HepG2 (cell line): Measurements from ENCODE around the gene SAMSN1. TPM values are rescaled to one million over a fixed set of nuclear protein-coding genes. Genes with fewer than 3 reads are reported as not detected.

Experiments
- ATAC-seq: fragments of 200-7000 bp; cut with Tn5 transposase; 3 replicates; pipeline ENCODE4 v1.9.1; 2020; ENCODE audit warnings: mild to moderate bottlenecking, moderate library complexity
- BruUV-seq: library from RNA; stranded (reverse); fragments of 400-500 nt; replicated peaks from 2 replicates; lab custom pipeline; 2021; lab: Mats Ljungman, UMichigan
- CTCF ChIA-PET: fragments of 300-600 bp; formaldehyde crosslinking; extraction: SDS; loops from one replicate; lab custom pipeline; 2021; ENCODE audit warnings: low total read pairs, inconsistent platforms, low intra/inter-chr PET ratio; lab: Yijun Ruan, JAX
- POLR2A ChIA-PET: fragments of 350-600 bp; sonication (Branson Sonifier 250); formaldehyde crosslinking; loops from one replicate; lab custom pipeline; 2020; ENCODE audit warnings: antibody characterized with exemption, inconsistent platforms; lab: Yijun Ruan, JAX
- DNase-seq: peaks from one replicate; pipeline ENCODE4 v3.0.0-alpha.2; 2015; ENCODE audit warnings: low spot score
- FAIRE-seq: peaks from 3 replicates; lab custom pipeline; 2011; peaks lifted over from hg19 to GRCh38; lab: Jason Lieb, UNC
- H2AFZ ChIP-seq: one replicate; pipeline ENCODE4 v1.6.1; 2011; ENCODE audit warnings: low read length, inconsistent platforms
- H3K27ac ChIP-seq: fragments of 300-600 bp; 3 replicates; pipeline ENCODE4 v1.8.0; 2011; ENCODE audit warnings: mixed run types, mild to moderate bottlenecking, mixed read lengths, low read length, inconsistent platforms; ENCODE audit not compliant: insufficient read depth; ENCODE audit errors: extremely low read length
- H3K27me3 ChIP-seq, 2 experiments: fragments of 200-600 bp in 1 of 2; 2 replicates in 1 of 2; 3 replicates in 1 of 2; pipeline versions ENCODE4 v1.6.0 to v1.8.0; 2011; ENCODE audit warnings: low read length in 2 of 2, mild to moderate bottlenecking in 2 of 2, moderate library complexity in 2 of 2, inconsistent platforms in 1 of 2; ENCODE audit not compliant: insufficient read depth in 2 of 2, control insufficient read depth in 1 of 2
- H3K36me3 ChIP-seq, 2 experiments: fragments of 200-600 bp in 1 of 2; replicated peaks in 1 of 2; 2 replicates in 1 of 2; 3 replicates in 1 of 2; pipeline versions ENCODE4 v1.5.1 to v1.8.0; 2011; ENCODE audit warnings: low read length in 2 of 2, inconsistent platforms in 1 of 2; ENCODE audit not compliant: insufficient read depth in 2 of 2, control insufficient read depth in 1 of 2
- H3K4me1 ChIP-seq: 2 replicates; pipeline ENCODE4 v1.5.1; 2012; ENCODE audit warnings: low read length, inconsistent platforms; ENCODE audit not compliant: insufficient read depth
- H3K4me2 ChIP-seq: 2 replicates; pipeline ENCODE4 v1.6.0; 2011; ENCODE audit warnings: low read depth, low read length, inconsistent platforms
- H3K4me3 ChIP-seq, 3 experiments: fragments of 200-600 bp in 1 of 3; sonication (generic), shearing (Covaris generic) in 1 of 3; replicated peaks in 1 of 3; 2 replicates each; pipeline ENCODE4 v1.5.1; 2011 to 2016; ENCODE audit warnings: low read length in 3 of 3, inconsistent platforms in 2 of 3, low read depth in 2 of 3, mild to moderate bottlenecking in 2 of 3, control low read depth in 1 of 3, mixed read lengths in 1 of 3; ENCODE audit not compliant: insufficient read depth in 1 of 3
- H3K79me2 ChIP-seq: one replicate; pipeline ENCODE4 v1.6.1; 2011; ENCODE audit warnings: low read length, inconsistent platforms; ENCODE audit not compliant: insufficient read depth
- H3K9ac ChIP-seq: 2 replicates; pipeline ENCODE4 v1.6.0; 2011; ENCODE audit warnings: mild to moderate bottlenecking, low read depth, low read length, inconsistent platforms; ENCODE audit not compliant: insufficient read depth
- H3K9me3 ChIP-seq: 2 replicates; pipeline ENCODE4 v1.5.1; 2012; ENCODE audit warnings: mild to moderate bottlenecking, low read length
- H4K20me1 ChIP-seq: 2 replicates; pipeline ENCODE4 v1.6.0; 2011; ENCODE audit warnings: inconsistent platforms, mild to moderate bottlenecking, low read length, moderate library complexity; ENCODE audit not compliant: insufficient read depth
- CENPT ChIP-seq: sonication (generic); formaldehyde crosslinking; IDR thresholded peaks from 2 replicates; pipeline ENCODE4 v1.8.0; 2022; ENCODE audit warnings: low read depth, mild to moderate bottlenecking, moderate library complexity, missing genetic modification reagents
- GRHL1 ChIP-seq: sonication (generic); formaldehyde crosslinking; conservative IDR thresholded peaks from 2 replicates; pipeline ENCODE4 v1.8.0; 2022; ENCODE audit warnings: missing genetic modification reagents
- MXD3 ChIP-seq: IDR thresholded peaks from 2 replicates; pipeline ENCODE4 v1.6.1; 2016; ENCODE audit warnings: mild to moderate bottlenecking, missing biosample characterization, missing genetic modification reagents
- NFATC3 ChIP-seq: sonication (generic); formaldehyde crosslinking; IDR thresholded peaks from 2 replicates; pipeline ENCODE4 v1.5.1; 2020; ENCODE audit warnings: mild to moderate bottlenecking, missing genetic modification reagents
- SYNCRIP ChIP-seq: fragments of 200-400 bp; formaldehyde crosslinking; IDR thresholded peaks from 2 replicates; pipeline ENCODE4 v1.6.1; 2018; ENCODE audit warnings: mild to moderate bottlenecking, low read depth, low read length; ENCODE audit not compliant: insufficient read depth
- ZHX1 ChIP-seq: sonication (generic); formaldehyde crosslinking; IDR thresholded peaks from 2 replicates; pipeline ENCODE4 v1.8.1; 2022; ENCODE audit warnings: low read depth, mild to moderate bottlenecking, missing genetic modification reagents
- ZNF136 ChIP-seq: sonication (generic); formaldehyde crosslinking; IDR thresholded peaks from 2 replicates; pipeline ENCODE4 v1.8.1; 2022; ENCODE audit warnings: low read depth, mild to moderate bottlenecking, moderate library complexity, missing genetic modification reagents
- ZNF501 ChIP-seq: sonication (generic); formaldehyde crosslinking; IDR thresholded peaks from 2 replicates; pipeline ENCODE4 v1.5.1; 2020; ENCODE audit warnings: mild to moderate bottlenecking, moderate library complexity, missing genetic modification reagents
- ZNF558 ChIP-seq: sonication (generic); formaldehyde crosslinking; IDR thresholded peaks from 2 replicates; pipeline ENCODE4 v1.9.0; 2022; ENCODE audit warnings: mild to moderate bottlenecking, missing genetic modification reagents, borderline replicate concordance
- ZNF777 ChIP-seq: sonication (generic); formaldehyde crosslinking; IDR thresholded peaks from 2 replicates; pipeline ENCODE4 v1.4.0; 2020; ENCODE audit warnings: missing genetic modification reagents
- ZSCAN5A ChIP-seq: sonication (generic); formaldehyde crosslinking; IDR thresholded peaks from 2 replicates; pipeline ENCODE4 v1.8.0; 2022; ENCODE audit warnings: mild to moderate bottlenecking, missing genetic modification reagents, borderline replicate concordance
- WGBS: methylation state at CpG from one replicate; pipeline ENCODE4 v1.1.6; 2017; ENCODE audit warnings: low lambda C conversion rate; 5-methylcytosine and 5-hydroxymethylcytosine counted together
- in situ Hi-C: cut with HindIII; loops from 2 replicates; pipeline ENCODE4 v1.10.0; 2017; ENCODE audit warnings: low pct_unique_long_range_greater_than_20kb; ENCODE audit not compliant: extremely low pct_ligation_motif_present
- intact Hi-C: fragments of 100-400 bp; cut with micrococcal nuclease; formaldehyde crosslinking; loops from one replicate; pipeline ENCODE4 v1.10.0; 2022; ENCODE audit not compliant: unreplicated experiment
- polyA plus RNA-seq, 8 experiments: library from polyadenylated mRNA; depleted of rRNA in 3 of 8; stranded (reverse) in 7 of 8; unstranded in 1 of 8; fragments of >200 nt; fragmentation: Illumina TruSeq in 4 of 8; extraction: Trizol in 4 of 8; gene quantifications; 2 replicates each; pipeline versions ENCODE4 v1.2.1 to v1.2.3, GENCODE V29; 2011 to 2016; ENCODE audit warnings: low read depth in 4 of 8, missing spikeins in 1 of 8, mixed read lengths in 1 of 8; ENCODE audit not compliant: insufficient read depth in 1 of 8
- total RNA-seq, 5 experiments: library from RNA; depleted of rRNA; stranded (reverse); fragments of >200 nt; fragmentation: Illumina TruSeq; extraction: Trizol; gene quantifications; 2 replicates each; pipeline ENCODE4 v1.2.3, GENCODE V29; 2016; ENCODE audit warnings: low read depth in 1 of 5

Gene SAMSN1
- total and polyA plus RNA-seq, 2 of the 13 experiments (the other 11 are each of a cell fraction or from before 2014, with no cell fraction given): 0.09 TPM; not detected in 1

GRCh38 chr21:14569868-14570267, 23.8 kb upstream of the SAMSN1 start (continued):
- TF ChIP-seq GRHL1 (CRISPR knock-in tag) (no peak), MXD3 (CRISPR knock-in tag) (no peak), SYNCRIP (no peak), ZNF777 (CRISPR knock-in tag) (no peak), ZHX1 (CRISPR knock-in tag) (no peak), CENPT (CRISPR knock-in tag) (no peak)

GRCh38 chr21:14569026-14569621, 23.0 kb upstream of the SAMSN1 start:
- BruUV-seq: no TSS peak
- H3K4me1 ChIP-seq: no peaks in the 10 kb centered on the region
- WGBS: 5% methylated on average over 3 of the region's 3 CpGs
- TF ChIP-seq NFATC3 (CRISPR knock-in tag) (no peak), ZNF558 (no peak), ZSCAN5A (CRISPR knock-in tag) (no peak), ZNF136 (CRISPR knock-in tag) (no peak), ZNF501 (CRISPR knock-in tag) (no peak)
- TF ChIP-seq, all 625 proteins: peak for 0
- Histone ChIP-seq H3K79me2 (no peaks in the 10 kb centered on the region), H3K36me3 (no peaks in the 10 kb centered on the region), H3K4me2 (no peak overlapping the region), H3K9me3 (no peaks in the 10 kb centered on the region), H3K27ac (no peak overlapping the region), H4K20me1 (no peaks in the 10 kb centered on the region), H3K4me3 (no peak overlapping the region), H3K9ac (no peak overlapping the region), H3K27me3 (no peaks in the 10 kb centered on the region), H2AFZ (no peak overlapping the region)
- CTCF ChIA-PET: no interaction called here
- no peak for DNase-seq
- in situ Hi-C loops (no loop called here), intact Hi-C loops (no loop called here)
- FAIRE-seq: no peak
- POLR2A ChIA-PET: no interaction called here
- no peak for ATAC-seq
